Left hindlimb (tissue), 1 donor: ENCODE measurements around the gene LRRC49.

Experiments used
- DNase-seq: peaks from one replicate; pipeline ENCODE4 v3.0.0-alpha.2; 2018

LRRC49 gene

DNA sequence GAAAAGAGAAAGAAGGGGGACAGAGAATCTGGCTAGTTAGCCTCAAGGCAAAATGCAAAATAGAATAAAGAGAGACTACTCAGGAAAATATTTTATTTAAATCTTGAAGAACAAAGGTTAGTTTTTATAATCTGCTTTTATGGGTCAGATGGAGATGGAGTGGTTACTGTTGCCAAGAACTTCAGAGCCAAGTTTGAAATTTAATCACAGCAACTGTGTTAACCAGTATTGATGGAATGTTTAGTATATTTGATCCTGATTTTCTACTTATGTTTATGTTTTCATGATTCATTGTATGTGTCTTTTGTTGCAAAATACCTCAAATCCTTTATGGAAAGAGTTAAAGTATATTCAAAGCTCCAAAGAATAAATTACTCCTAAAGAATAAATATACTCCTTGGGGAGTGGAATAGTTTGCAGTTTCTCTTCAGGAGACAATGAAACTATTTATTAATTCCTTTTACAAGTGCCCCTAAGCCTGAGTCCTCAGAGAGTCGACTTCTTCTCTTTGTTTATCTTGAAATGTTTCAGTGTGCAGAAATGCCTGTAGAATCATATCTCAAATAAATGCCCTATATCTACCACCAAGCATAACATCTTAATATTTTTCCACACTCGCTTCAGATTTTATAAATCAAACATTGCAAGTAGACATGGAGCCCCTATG, 161.8 kb downstream of the LRRC49 start:
- no peak for DNase-seq

- no peak for DNase-seq
Measured at GRCh38 chr15:71055461-71055860, 162.8 kb downstream of the LRRC49 start.

DNA sequence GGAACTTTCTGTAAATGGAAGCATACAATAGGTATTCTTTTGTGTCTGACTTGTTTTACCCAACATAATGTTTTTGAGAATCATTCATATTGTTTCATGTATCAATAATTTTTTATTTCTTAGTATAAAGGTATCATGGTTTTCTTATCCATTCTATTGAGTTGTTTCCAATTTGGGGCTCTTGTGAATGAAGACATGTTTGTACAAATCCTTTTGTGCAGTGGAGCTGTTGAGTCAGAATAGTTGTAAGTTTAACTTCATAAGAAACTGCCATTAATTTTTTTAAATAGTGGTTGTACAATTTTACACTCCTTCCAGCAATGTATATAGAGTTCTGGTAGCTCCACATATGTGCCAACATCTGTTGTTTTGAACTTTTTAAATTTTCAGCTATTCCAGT, 163.5 kb downstream of the LRRC49 start:
- DNase-seq = no peak

DNA sequence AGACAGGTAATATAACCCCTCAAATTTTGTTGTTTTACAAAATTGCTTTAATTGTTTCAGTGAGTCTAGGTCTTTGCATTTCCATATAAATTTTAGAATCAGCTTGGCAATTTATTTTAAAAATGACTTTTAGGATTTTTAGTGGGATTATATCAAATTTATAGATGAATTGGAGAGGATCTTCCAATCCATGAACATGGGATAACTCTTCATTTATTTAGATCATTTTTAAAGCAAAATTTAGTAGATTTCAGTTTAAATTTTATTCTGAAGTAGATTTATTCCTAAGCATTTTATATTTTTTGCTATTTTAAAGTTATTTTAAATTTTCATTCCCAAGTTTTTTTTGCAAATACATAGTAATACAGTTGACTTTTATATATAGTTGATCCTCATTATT, 164.5 kb downstream of the LRRC49 start:
- DNase-seq = no peak

DNA sequence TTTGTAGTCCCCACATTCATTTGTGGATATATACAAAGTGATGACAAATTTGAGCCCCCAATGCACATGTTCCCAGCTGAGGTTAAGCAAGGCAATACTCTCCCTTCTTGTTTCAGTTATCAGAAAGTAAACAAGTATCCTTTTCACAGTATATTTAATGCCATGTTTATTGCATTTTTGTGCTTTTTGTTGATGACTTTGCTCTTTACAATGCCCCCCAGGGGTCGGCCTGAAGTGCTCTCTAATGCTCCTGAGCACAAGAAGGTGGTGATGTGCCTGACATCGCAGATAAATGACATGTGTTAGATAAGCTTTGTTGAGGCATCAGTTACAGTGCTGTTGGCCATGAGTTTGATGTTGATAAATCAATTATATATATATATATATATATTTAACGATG, 165.0 kb downstream of the LRRC49 start:
- DNase-seq = no peak

DNA sequence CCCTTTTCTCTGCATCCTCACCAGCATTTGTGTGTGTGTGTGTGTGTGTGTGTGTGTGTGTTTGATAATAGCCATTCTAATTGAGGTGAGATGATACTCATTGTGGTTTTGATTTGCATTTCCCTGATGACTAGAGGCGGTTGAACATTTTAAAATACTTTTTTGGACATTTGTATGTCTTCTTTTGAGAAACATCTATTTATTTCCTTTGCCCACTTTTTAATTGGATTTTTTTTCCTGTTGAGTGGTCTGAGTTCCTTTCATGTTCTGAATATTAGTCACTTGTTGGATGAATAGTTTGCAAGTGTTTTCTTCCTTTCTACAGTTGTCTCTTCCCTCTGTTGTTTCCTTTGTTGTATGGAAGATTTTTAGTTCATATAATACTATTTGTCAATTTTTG, 168.4 kb downstream of the LRRC49 start:
- no peak for DNase-seq

- DNase-seq = no peak
Measured at GRCh38 chr15:71066983-71067382, 174.4 kb downstream of the LRRC49 start.

DNA sequence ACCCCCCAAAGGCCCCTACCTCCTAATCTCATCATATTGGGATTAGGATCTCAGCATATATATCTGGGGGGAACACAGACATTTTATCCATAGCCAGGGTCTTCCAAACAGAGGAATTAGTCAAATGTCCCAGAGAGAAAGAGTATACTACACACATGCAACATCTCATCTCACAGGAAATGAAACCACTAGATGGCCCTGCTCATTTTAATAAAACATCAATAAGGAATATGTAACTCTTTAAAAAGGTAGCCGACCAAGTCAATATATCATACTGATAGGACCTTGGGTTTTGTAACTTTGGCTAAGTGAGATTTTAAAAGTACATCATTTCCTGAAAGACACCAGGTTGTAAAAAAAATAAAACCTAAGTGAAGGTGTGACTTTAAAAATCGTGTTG, 177.1 kb downstream of the LRRC49 start:
- no peak for DNase-seq

- no peak for DNase-seq
Measured at GRCh38 chr15:71071529-71071928, 178.9 kb downstream of the LRRC49 start.

GRCh38 chr15:71072423-71072822, 179.8 kb downstream of the LRRC49 start:
- no peak for DNase-seq

GRCh38 chr15:71078506-71079207, 186.0 kb downstream of the LRRC49 start:
- no peak for DNase-seq

DNA sequence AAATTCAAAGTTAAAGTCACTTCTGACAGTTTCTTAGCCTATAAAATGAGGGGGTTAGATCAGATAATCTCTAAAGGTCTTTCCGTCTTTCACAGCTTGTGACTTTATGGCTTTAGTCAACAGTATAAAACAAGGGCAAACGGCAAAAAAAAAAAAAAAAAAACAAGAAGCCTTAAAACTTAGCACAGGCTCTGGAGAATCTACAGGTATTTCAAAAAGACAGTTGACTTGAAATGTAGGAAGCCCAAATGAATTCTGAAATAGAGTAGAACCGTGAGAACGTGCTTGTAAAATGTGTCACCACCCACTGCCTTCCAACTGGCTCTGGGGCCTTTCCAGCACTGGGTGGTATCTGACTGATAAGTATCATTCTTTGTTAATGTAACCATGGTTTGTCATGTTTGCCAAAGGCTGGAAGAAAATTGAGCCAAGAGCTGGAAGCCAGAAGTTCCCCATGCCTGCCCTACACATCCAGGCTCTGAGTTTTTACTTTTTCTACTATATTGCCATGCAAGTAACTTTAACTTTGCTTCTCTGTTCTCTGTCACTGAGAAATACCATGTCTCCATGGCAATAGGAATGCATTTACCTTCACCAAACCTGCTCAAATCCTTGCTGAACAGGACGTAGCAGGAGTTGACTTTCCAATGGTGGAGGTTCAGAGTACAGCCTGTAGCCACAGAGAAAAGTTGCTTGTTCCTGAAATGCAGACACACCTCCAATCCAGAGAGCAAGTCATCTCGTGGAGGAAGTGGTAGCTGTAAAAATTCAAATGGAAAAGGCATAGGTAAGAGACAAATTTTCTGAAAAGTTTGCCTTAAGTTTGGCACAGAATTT, 186.8 kb downstream of the LRRC49 start:
- no peak for DNase-seq

GRCh38 chr15:71080166-71080565, 187.5 kb downstream of the LRRC49 start:
- no peak for DNase-seq

DNA sequence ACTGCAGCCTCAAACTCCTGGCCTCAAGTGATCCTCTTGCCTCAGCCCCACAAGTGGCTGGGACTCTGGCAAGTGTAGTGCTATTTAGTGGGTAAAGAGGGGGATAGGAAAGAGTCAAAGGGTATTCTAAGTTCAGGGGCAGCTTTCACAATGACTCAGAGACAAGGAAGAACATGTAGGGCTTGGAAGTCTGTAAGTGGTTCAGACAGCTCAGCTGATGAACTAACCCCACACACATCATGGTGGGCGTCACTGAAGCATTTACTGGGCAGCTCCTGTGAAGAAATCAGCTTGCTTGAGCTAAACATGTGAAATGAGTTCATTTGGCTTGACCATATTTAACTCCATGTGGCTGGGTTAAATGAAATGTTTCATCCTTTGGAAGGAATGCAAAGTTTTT, 188.1 kb downstream of the LRRC49 start:
- DNase-seq = no peak

DNA sequence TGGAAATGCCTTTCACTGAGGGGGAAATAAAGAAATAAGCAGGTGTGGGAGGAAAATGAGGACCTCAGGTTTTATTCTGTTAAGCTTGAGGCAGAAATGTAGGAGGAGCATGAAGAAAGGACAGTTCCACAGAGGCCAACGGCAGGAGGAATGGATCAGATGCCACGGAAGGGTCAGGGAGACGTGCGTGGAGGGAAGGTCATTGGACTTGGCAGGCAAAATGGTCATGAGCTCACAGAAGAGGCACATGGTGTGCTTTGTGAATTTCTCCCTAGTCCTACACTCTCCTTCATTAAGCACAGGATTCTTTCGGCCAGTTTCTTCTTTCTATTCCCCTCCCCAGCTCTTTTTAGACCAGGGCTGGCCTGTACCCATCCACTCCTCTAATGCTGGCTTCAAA, 190.2 kb downstream of the LRRC49 start:
- DNase-seq = no peak

- DNase-seq = peak; percentile 75
Measured at GRCh38 chr15:71083349-71083748, 190.7 kb downstream of the LRRC49 start.

DNA sequence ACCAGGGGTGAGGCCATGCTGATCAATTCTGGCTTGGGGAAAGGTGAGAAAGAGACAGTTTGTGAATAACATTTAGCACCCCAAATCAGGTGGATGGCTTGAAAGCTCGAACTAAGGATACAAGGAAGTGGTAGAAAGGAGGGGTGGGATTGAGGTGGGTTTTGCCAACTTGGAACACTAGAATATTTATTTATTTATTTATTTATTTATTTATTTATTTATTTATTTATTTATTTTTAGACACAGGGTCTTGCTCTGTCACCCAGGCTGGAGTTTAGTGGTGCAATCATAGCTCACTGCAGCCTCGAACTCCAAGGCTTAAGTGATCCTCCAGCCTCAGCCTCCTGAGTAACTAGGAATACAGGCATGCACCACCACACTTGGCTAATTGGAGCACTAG, 191.6 kb downstream of the LRRC49 start:
- DNase-seq = no peak

DNA sequence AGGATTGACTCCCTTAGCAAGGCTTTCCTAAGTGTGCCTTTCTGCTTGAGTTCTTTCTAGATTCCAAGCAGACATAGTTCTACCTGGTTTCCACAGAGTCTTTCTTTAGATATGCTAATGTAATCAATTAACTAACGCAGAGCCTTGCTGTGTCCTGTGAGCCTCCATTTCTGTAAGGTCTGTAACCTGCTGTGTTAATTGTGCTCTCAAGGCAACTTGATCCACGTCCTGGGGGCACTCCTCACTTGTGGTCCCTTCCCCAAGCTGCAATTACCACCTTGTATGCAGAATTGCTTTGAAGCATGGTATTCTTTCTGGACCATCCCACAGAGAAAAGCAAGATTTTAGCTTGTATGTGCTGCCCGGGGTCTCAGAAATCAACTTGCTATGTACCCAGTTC, 193.2 kb downstream of the LRRC49 start:
- no peak for DNase-seq

GRCh38 chr15:71088155-71088554, 195.5 kb downstream of the LRRC49 start:
- no peak for DNase-seq

DNA sequence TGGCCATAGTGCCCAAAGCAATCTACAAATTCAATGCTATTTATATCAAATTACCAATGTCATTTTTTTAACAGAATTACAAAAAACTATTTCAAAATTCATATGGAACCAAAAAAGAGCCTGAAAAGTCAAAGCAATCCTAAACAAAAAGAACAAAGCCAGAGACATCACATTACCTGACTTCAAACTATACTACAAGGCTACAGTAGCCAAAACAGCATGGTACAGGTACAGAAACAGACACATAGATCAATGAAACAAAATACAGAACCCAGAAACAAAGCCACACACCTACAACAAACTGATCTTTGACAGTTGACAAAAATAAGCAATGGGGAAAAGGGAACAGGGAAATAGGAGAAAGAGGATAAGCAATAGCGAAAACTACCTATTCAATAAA, 196.1 kb downstream of the LRRC49 start:
- DNase-seq = no peak

GRCh38 chr15:71089801-71090200, 197.2 kb downstream of the LRRC49 start:
- no peak for DNase-seq

GRCh38 chr15:71091601-71092000, 199.0 kb downstream of the LRRC49 start:
- no peak for DNase-seq

- DNase-seq = no peak
Measured at GRCh38 chr15:71092056-71092600, 199.5 kb downstream of the LRRC49 start.
